ENCODE data around the gene ST3GAL2.
"Not testable (repeated sequence)": the region's sequence is repeated elsewhere in the genome, so short reads cannot be mapped to it uniquely, and the experiment has no call there.

The ST3GAL2 gene

DNA sequence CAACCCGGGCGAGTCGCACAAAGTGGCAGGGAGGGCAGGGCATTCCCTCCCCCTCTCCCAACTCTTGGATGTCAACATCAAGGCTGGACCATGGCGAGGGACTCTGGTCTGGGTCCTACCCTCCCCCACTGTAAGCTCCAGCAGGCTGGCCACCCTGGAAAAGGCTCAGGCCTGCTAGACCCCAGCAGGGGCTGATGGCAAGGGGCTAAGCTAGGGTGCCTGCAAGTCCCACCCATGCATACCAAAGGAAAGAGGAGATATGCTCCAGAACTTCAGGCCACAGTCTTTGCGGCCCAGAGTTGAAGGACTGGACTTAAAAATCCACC, 19.9 kb downstream of the ST3GAL2 start:
- no peak for TF ChIP-seq CTCF (conservative IDR thresholded peaks at IDR 0.05; ENCODE audit: low read length)
- H3K4me3 ChIP-seq (ENCODE audit: low read length): no peak overlapping the region
- no peak for DNase-seq (ENCODE audit: low read depth)

GRCh38 chr16:70418274-70418992, 20.5 kb downstream of the ST3GAL2 start:
- no peak for DNase-seq (ENCODE audit: low read depth)
- H3K4me3 ChIP-seq (ENCODE audit: low read length): no peak overlapping the region

DNA sequence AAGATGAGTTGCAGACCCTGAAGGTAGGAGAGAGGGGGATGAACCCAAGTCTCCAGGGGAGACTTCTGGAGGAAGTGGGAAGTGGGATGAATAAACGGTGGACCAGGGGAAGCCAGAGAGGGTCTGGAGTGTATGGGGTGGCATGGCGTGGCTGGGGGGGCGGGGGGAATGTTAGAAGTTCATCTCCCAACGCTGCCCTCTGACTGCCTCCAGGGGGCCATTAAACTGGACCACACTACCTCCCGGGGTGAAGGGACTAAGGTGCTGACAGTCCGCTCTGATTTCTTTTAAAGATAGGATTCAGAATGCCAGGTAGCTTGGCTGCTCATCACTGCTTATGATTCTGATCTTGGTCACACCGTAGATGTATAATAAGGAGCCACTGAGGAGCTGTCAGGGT, 21.2 kb downstream of the ST3GAL2 start:
- DNase-seq (ENCODE audit: low read depth): no peak
- H3K4me3 ChIP-seq (ENCODE audit: low read length): no peak overlapping the region
- TF ChIP-seq CTCF (conservative IDR thresholded peaks at IDR 0.05; ENCODE audit: low read length): no peak

More at GRCh38 chr16:70418274-70418992, 20.5 kb downstream of the ST3GAL2 start:
- no peak for TF ChIP-seq CTCF (conservative IDR thresholded peaks at IDR 0.05; ENCODE audit: low read length)

DNA sequence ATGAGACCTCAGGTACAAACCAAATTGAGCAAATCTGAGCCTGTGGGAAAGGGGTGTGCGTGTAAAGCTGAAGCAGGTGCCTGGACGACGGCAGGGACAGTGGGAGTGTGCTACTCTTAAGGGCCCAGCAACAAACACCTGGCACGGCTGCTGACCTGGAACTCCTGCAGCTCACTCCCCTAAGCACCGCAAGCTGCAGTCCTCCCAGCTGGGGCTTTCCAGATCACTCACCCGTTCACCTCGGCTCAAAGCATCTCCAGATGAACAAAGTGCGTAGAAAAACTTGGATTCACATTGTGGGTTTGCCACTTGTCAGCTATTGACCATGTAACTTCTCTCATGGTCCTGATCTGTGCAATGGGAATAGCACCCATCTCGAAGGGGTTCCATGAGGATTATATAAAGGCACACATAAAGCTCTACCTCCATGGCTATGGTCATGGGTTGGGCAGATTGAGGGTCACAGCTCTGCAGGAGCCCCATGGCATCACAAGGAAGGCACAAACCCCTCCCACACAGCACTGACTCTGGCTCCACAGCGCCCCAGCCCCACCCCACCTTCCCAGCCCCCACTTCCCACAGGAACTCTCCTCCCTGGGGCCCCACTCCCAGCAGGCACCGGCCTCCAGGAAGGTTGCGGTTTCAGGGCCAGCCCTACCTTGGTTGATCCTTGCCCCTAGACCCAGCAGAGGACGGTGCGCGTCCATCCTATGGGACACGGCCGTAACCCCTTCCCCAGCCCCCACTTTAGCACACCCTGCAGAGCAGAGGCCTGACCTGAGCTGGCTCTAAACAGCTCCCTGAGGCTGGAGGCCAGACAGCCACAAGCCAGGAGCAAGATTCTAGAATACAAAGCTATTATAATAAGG, 21.9 kb downstream of the ST3GAL2 start:
- no peak overlapping the region for H3K4me3 ChIP-seq (ENCODE audit: low read length)
- TF ChIP-seq CTCF (conservative IDR thresholded peaks at IDR 0.05; ENCODE audit: low read length): no peak
- DNase-seq (ENCODE audit: low read depth): no peak

DNA sequence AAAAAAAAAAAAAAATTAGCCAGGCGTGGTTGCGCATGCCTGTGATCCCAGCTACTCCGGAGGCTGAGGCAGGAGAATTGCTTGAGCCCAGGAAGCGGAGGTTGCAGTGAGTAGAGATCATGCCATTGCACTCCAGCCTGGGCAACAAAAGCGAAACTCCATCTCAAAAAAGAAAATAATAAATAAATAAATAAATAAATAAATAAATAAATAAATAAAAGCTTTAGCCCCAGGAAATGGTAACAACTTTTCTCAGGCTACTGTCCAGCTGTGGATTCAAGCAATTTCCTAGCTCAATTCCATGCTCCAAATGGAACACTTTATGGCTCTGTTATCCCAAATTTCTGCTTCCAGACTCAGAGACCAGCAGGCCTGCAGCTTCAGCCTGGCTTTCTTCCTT, 25.3 kb downstream of the ST3GAL2 start:
- not testable (repeated sequence) for H3K4me3 ChIP-seq (ENCODE audit: low read length); DNase-seq (ENCODE audit: low read depth)

DNA sequence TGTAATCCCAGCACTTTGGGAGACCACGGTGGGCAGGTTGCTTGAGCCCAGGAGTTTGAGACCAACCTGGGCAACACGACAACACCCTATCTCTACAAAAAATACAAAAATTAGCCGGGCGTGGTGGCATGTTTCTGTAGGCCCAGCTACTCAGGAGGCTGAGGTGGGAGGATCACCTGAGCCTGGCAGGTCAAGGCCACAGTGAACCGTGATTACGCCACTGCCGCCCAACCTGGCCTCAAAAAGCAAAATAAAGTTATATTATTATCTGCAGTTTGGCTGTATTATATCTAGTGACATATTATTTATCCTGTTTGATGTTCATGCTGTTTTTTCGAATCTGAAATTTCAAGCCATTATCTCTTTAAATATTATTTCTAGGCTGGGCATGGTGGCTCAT, 26.5 kb downstream of the ST3GAL2 start:
- no peak for DNase-seq (ENCODE audit: low read depth)
- TF ChIP-seq CTCF (conservative IDR thresholded peaks at IDR 0.05; ENCODE audit: low read length): no peak
- H3K4me3 ChIP-seq (ENCODE audit: low read length): no peak overlapping the region

GRCh38 chr16:70410734-70411133, 28.2 kb downstream of the ST3GAL2 start:
- H3K4me3 ChIP-seq (ENCODE audit: low read length): no peak overlapping the region
- no peak for DNase-seq (ENCODE audit: low read depth)
- TF ChIP-seq CTCF (conservative IDR thresholded peaks at IDR 0.05; ENCODE audit: low read length): no peak

Data from AG10803 (cell line).